Keratinocyte (primary cell): ENCODE measurements around the gene UTS2. TPM values are rescaled to one million over a fixed set of nuclear protein-coding genes. Genes with fewer than 3 reads are reported as not detected.

Experiments
- DNase-seq: peaks from one replicate; pipeline ENCODE4 v3.0.0-alpha.2; 2011; ENCODE audit warnings: low read depth, missing footprints, low spot score
- FAIRE-seq: peaks from 2 replicates; lab custom pipeline; 2011; peaks lifted over from hg19 to GRCh38; lab: Jason Lieb, UNC
- H2AFZ ChIP-seq: 2 replicates; pipeline ENCODE4 v1.6.0; 2012; ENCODE audit warnings: low read length, control low read depth, inconsistent platforms; ENCODE audit not compliant: control insufficient read depth
- H3K27ac ChIP-seq: 2 replicates; pipeline ENCODE4 v1.5.1; 2011; ENCODE audit warnings: low read length; ENCODE audit not compliant: control insufficient read depth, insufficient read depth
- H3K27me3 ChIP-seq: 3 replicates; pipeline ENCODE4 v1.6.0; 2011; ENCODE audit warnings: low read length; ENCODE audit not compliant: control insufficient read depth, insufficient read depth; ENCODE audit errors: extremely low read depth
- H3K36me3 ChIP-seq, 2 experiments: 2 replicates in 1 of 2; 3 replicates in 1 of 2; pipeline ENCODE4 v1.5.1; 2011; ENCODE audit warnings: low read length in 2 of 2, mild to moderate bottlenecking in 1 of 2; ENCODE audit not compliant: control insufficient read depth in 2 of 2, insufficient read depth in 2 of 2; ENCODE audit errors: extremely low read depth in 1 of 2
- H3K4me1 ChIP-seq: 3 replicates; pipeline ENCODE4 v1.5.1; 2011; ENCODE audit warnings: low read length; ENCODE audit not compliant: control insufficient read depth, insufficient read depth; ENCODE audit errors: extremely low read depth
- H3K4me2 ChIP-seq: 3 replicates; pipeline ENCODE4 v1.6.0; 2011; ENCODE audit warnings: low read depth, low read length; ENCODE audit not compliant: control insufficient read depth, insufficient read depth; ENCODE audit errors: extremely low read depth
- H3K4me3 ChIP-seq, 3 experiments: fragments of 200-600 bp in 1 of 3; sonication (generic) in 1 of 3; 2 replicates in 2 of 3; 3 replicates in 1 of 3; pipeline ENCODE4 v1.5.1; 2011 to 2016; ENCODE audit warnings: low read length in 3 of 3, mild to moderate bottlenecking in 3 of 3, control low read depth in 2 of 3, inconsistent platforms in 1 of 3, low read depth in 1 of 3, mixed read lengths in 1 of 3, mixed run types in 1 of 3, moderate library complexity in 1 of 3; ENCODE audit not compliant: control insufficient read depth in 2 of 3, insufficient read depth in 2 of 3; ENCODE audit errors: extremely low read depth in 1 of 3
- H3K79me2 ChIP-seq: 2 replicates; pipeline ENCODE4 v1.6.0; 2012; ENCODE audit warnings: low read length; ENCODE audit not compliant: control insufficient read depth, insufficient read depth
- H3K9ac ChIP-seq: 3 replicates; pipeline ENCODE4 v1.6.0; 2011; ENCODE audit warnings: low read length; ENCODE audit not compliant: control insufficient read depth, insufficient read depth; ENCODE audit errors: extremely low read depth
- H3K9me1 ChIP-seq: 3 replicates; pipeline ENCODE4 v1.6.0; 2011; ENCODE audit warnings: low read length; ENCODE audit not compliant: control insufficient read depth, insufficient read depth; ENCODE audit errors: extremely low read depth
- H3K9me3 ChIP-seq: 2 replicates; pipeline ENCODE4 v1.5.1; 2012; ENCODE audit warnings: low read depth, low read length; ENCODE audit not compliant: control insufficient read depth
- H4K20me1 ChIP-seq: 3 replicates; pipeline ENCODE4 v1.6.0; 2011; ENCODE audit warnings: low read length; ENCODE audit not compliant: control insufficient read depth, insufficient read depth; ENCODE audit errors: extremely low read depth
- EZH2 ChIP-seq: IDR thresholded peaks from one replicate; pipeline ENCODE4 v1.6.1; 2012; ENCODE audit warnings: inconsistent platforms, mild to moderate bottlenecking, low read length, moderate library complexity
- dilution Hi-C: fragments of 300-500 bp; cut with MboI; formaldehyde crosslinking; loops from one replicate; pipeline ENCODE4 v1.7.0; 2020; ENCODE audit warnings: low sequenced_read_pairs; ENCODE audit not compliant: extremely low pct_ligation_motif_present
- polyA plus RNA-seq, 5 experiments: library from polyadenylated mRNA; depleted of rRNA in 3 of 5; stranded (reverse) in 3 of 5; stranded (forward) in 1 of 5; unstranded in 1 of 5; fragments of >200 nt; gene quantifications; 1 replicate in 1 of 5; 2 replicates in 3 of 5; 3 replicates in 1 of 5; pipeline versions ENCODE4 v1.2.1 to v1.2.3, GENCODE V29; 2011 to 2012; ENCODE audit warnings: missing spikeins in 2 of 5, low read depth in 1 of 5, low replicate concordance in 1 of 5
- TF ChIP-seq, protein P1 (sequence below), 3 experiments: IDR thresholded peaks in 1 of 3; conservative IDR thresholded peaks in 1 of 3; optimal IDR thresholded peaks in 1 of 3; 2 replicates in 2 of 3; 3 replicates in 1 of 3; pipeline versions ENCODE3 to v1.5.1; 2011; ENCODE audit warnings: low read length in 3 of 3, mild to moderate bottlenecking in 3 of 3, moderate library complexity in 2 of 3, control low read depth in 1 of 3, inconsistent platforms in 1 of 3; ENCODE audit not compliant: insufficient read depth in 2 of 3; ENCODE audit errors: extremely low read depth in 1 of 3

Gene UTS2
- polyA plus RNA-seq, 1 donor (not counting 4 experiments of a cell fraction or from before 2014, with no cell fraction given), result not detected

DNA sequence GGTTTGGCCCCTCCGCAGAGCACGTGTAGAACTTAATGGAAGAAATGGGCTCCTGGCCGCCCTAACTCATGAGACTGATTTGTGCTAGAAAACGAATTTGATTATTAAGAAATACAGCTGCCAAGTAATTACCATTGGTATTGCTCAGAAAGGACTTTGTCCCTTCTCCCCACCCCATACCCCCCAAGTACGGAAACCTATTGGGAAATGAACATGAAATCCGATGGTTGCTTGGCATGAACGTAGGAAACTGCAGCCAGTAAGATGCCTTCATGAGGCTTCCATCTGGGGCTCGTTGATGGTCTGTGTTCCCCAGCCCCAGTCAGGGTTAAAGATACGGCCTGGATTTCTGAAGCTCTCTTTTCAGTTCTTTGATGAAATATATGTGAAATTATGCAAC, 47.4 kb downstream of the UTS2 start:
- DNase-seq, result no peak
- Histone ChIP-seq H3K4me2 (no peak overlapping the region), H3K79me2 (no peaks in the 10 kb centered on the region), H3K27me3 (no peaks in the 10 kb centered on the region), H3K27ac (no peak overlapping the region), H3K9me1 (no peaks in the 10 kb centered on the region), H3K4me3 (no peak overlapping the region), H3K4me1 (peaks cover 5% of the 10 kb centered on the region), H2AFZ (no peak overlapping the region), H3K36me3 (peaks cover 4% of the 10 kb centered on the region in 2 experiments), H3K9ac (no peak overlapping the region), H3K9me3 (no peaks in the 10 kb centered on the region), H4K20me1 (no peaks in the 10 kb centered on the region)
- dilution Hi-C loops, result no loop called here
- no peak for FAIRE-seq
- TF ChIP-seq, protein P1, sequence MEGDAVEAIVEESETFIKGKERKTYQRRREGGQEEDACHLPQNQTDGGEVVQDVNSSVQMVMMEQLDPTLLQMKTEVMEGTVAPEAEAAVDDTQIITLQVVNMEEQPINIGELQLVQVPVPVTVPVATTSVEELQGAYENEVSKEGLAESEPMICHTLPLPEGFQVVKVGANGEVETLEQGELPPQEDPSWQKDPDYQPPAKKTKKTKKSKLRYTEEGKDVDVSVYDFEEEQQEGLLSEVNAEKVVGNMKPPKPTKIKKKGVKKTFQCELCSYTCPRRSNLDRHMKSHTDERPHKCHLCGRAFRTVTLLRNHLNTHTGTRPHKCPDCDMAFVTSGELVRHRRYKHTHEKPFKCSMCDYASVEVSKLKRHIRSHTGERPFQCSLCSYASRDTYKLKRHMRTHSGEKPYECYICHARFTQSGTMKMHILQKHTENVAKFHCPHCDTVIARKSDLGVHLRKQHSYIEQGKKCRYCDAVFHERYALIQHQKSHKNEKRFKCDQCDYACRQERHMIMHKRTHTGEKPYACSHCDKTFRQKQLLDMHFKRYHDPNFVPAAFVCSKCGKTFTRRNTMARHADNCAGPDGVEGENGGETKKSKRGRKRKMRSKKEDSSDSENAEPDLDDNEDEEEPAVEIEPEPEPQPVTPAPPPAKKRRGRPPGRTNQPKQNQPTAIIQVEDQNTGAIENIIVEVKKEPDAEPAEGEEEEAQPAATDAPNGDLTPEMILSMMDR (optimal IDR thresholded peaks at IDR 0.05 in 1 of 3, IDR thresholded peaks at IDR 0.05 in 1 of 3, conservative IDR thresholded peaks at IDR 0.05 in 1 of 3; ENCODE audit: extremely low read depth in 1 of 3, insufficient read depth in 2 of 3, low read length in 3 of 3), result no peak
- TF ChIP-seq EZH2, result no peak

Other genes starting within 250 kb of the UTS2 start
- 169 to 219 TPM (median 200 TPM) in 3 replicates for gene VAMP3, start 81.8 kb downstream of the UTS2 start, polyA plus RNA-seq
- gene PER3, start 68.8 kb downstream of the UTS2 start, polyA plus RNA-seq, result 3.9 to 7.2 TPM (median 7.0 TPM) in 3 replicates
- 0.03 to 0.06 TPM in 2 of 3 replicates, not detected in the other for gene TNFRSF9, start 87.8 kb upstream of the UTS2 start, polyA plus RNA-seq
- gene PARK7, start 108.6 kb upstream of the UTS2 start, polyA plus RNA-seq, result 296 to 502 TPM (median 471 TPM) in 3 replicates
- 75.7 to 130 TPM (median 97.0 TPM) in 3 replicates for gene ERRFI1, start 173.2 kb upstream of the UTS2 start, polyA plus RNA-seq